Measurements from ENCODE around the gene S100A14.

The S100A14 gene

DNA sequence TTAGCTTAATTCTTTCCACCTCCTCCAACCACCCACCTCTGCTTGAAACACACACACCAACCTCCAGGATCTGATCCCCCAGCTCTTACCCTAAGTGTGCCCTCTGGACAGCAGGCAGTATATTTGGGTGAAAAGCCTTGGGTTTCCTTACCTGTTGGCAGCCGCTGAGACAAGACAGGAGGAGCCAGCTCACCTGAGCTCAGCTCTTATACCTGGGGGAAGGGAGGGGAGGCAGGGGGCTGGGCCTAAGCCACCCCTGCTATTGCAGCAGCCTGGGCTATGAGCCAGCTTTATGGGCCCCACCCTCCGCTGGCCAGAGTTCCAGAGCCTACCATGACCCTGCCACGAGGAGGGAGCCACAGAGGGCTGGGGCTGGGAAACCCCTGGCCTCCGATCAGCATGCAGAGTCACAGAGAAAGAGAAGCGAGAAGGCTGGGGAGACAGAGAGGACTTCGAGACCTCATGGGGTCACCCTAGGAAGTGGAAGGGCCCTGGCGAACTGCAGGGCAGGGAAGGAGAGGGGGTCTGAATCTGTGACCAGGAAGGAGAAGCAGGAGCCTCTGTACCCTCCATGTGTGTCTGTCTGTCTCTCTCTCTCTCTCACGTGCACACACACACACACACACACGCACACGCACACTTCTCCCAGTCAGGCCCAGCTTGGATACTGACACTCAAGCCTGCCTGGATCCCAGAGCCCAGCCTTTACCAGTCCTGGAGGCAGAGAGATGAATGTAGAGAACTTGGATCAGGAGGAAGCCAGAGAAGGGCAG lies at the start of gene S100A14:
Gene S100A14, minus strand, starts transcription at position 182 of the 773 bp plus-strand sequence. CDS start 467 bp downstream, outside the sequence.
- no peak within 1 kb of the TSS for H3K4me3 Mint-ChIP-seq
- DNase-seq (no peak), ATAC-seq (no peak)
- no peaks in the 10 kb centered on the region for H3K4me1 Mint-ChIP-seq
- H3K27me3 Mint-ChIP-seq, result no peaks in the 10 kb centered on the region
- H3K27ac Mint-ChIP-seq, result peak within 1 kb of the TSS; percentile 50 to 85
- no peaks in the 10 kb centered on the region for H3K9me3 Mint-ChIP-seq

DNA sequence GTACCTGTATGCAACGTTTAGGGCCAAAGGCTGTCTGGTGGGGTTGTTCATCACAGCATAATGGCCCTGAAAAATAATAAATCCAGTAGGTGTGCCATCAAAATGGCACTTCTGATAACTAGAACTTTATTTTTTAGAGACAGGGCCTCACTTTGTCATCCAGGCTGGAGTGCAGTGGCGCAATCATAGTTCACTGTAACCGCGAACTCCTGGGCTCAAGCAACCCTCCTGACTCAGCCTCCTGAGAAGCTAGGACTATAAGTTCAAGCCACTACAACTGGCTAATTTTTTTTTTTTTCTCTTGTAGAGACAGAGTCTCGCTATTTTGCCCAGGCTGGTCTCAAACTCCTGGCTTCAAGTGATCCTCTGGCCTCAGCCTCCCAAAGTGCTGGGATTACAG lies 47.1 kb upstream of the S100A14 start:
- no peaks in the 10 kb centered on the region for H3K27me3 Mint-ChIP-seq
- no peak overlapping the region for H3K27ac Mint-ChIP-seq
- peaks cover 33% of the 10 kb centered on the region for H3K4me1 Mint-ChIP-seq
- no peak for DNase-seq
- H3K9me3 Mint-ChIP-seq, result no peaks in the 10 kb centered on the region
- no peak overlapping the region for H3K4me3 Mint-ChIP-seq
- no peak for ATAC-seq

DNA sequence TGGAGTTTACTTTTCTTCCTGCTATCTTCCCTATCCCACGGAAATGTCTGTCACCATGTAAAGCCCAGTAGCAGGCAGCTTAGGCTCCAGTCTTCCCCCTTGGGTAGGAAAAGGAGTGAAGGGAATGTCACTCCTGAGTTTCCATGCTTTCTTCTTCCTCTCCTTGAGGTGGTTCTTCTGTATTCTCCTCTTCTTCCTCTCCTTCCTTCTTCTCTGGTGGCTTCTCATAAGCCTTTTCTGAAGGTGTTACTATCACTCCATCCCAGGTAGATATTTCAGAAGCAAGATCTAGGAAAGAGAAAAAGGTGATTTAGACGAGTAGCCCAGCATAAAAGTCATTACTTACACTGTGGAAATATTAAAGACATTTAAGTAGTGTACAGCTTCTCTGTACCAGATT lies 46.1 kb upstream of the S100A14 start:
- no peak for DNase-seq
- ATAC-seq, result no peak
- no peak overlapping the region for H3K27ac Mint-ChIP-seq
- no peaks in the 10 kb centered on the region for H3K27me3 Mint-ChIP-seq
- no peaks in the 10 kb centered on the region for H3K9me3 Mint-ChIP-seq
- no peak overlapping the region for H3K4me3 Mint-ChIP-seq
- peaks cover 39% of the 10 kb centered on the region for H3K4me1 Mint-ChIP-seq

DNA sequence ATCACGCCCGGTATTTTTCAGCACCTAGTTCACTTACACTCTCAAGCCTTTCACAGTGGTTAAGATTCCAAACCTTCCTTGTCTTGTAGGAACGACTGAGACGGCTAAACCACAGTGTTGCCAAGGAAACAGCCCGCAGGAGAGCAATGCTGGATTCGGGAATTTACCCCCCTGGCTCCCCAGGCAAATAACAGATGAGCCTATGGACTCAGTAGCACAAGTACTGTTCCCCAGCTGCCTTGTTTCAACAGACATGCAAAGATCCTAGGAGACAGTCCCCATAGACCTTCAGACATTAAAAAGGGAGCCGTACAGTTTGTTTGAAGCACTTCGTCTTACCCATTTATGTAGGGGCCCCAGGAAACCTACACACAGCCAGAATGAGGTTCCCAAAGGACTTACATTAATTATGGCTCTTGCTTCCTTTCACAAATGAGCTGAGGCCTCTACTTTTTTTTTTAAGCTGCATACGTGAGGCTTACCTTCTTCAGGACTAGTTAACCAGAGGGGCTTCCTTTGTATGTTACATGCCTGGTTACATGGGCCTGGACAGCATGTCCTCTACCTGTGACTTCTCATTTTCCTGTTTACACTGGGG lies 45.1 kb upstream of the S100A14 start:
- DNase-seq, result no peak
- H3K27ac Mint-ChIP-seq, result no peak overlapping the region
- no peaks in the 10 kb centered on the region for H3K27me3 Mint-ChIP-seq
- H3K4me3 Mint-ChIP-seq, result no peak overlapping the region
- peaks cover 37% of the 10 kb centered on the region for H3K4me1 Mint-ChIP-seq
- ATAC-seq, result no peak
- H3K9me3 Mint-ChIP-seq, result no peaks in the 10 kb centered on the region

DNA sequence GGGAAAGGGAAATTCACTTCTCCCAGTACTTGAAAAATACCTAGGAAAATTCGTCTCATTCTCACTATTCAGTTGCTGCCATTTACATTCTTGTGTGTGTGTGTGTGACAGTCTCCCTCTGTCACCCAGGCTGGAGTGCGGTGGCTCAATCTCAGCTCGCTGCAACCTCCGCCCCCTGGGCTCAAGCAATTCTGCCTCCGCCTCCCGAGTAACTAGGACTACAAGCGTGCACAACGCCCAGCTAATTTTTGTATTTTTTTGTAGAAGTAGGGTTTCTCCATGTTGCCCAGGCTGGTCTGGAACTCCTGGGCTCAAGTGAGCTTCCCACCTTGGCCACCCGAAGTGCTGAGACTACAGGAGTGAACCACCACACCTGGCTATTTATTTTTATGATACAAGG lies 43.5 kb upstream of the S100A14 start:
- DNase-seq, result no peak
- H3K27ac Mint-ChIP-seq, result peak overlapping the region; percentile 62 to 93

DNA sequence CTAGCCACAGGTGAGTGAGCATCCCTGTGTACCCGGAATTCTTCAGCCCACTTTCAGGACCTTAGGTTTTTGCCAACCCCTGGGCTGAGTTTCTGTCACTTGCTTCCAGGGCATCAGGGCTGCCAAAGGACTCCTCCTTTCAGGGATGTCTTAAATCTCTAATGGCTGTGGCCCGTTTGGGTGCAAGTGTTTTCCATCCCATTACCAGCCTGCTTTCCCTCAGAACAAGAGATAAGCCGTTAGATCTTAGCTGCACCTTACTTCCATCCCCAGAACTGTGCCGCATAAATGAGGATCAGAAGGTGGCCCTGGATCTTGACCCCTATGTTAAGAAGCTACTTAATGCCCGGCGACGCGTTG lies 43.0 kb upstream of the S100A14 start:
- ATAC-seq, result no peak
- H3K9me3 Mint-ChIP-seq, result no peaks in the 10 kb centered on the region

More for the DNA sequence above, 43.5 kb upstream of the S100A14 start:
- H3K27me3 Mint-ChIP-seq, result no peaks in the 10 kb centered on the region
- no peak for ATAC-seq
- H3K4me1 Mint-ChIP-seq, result peaks cover 34% of the 10 kb centered on the region
- H3K9me3 Mint-ChIP-seq, result no peaks in the 10 kb centered on the region
- peak overlapping the region; percentile 92 to 96 for H3K4me3 Mint-ChIP-seq

DNA sequence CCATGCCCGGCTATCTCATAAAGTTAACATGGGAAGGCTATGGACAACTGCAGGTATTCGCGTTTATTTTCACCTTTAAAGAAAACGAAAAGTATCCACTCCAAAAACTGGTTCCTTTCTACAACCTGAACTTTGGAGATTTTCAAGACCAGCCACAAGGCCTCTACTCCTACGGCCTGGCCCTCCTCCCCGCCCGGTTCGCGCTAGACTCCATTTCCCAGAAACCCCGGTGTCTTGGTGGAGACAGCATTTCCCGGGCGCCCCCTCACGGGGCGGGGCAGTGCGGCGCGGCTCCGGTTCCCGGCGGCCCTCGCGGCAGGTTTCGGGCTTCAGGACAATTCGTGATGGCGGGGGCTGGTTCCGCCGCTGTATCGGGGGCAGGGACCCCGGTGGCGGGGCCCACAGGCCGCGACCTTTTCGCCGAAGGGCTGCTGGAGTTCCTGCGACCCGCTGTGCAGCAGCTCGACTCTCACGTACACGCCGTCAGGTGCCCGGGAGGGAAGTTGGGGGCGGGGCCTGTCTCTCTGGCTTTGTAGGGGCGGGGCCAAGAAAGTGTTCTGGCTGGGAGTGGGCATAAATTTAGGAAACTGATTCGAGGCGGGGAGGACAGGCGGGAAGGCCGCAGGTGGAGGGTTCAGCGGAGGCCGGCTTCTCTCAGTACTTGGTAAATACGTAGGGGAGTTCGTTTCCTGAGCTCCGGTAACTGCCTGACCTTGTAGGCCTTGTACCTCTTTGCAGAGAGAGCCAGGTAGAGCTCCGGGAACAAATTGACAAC lies 42.5 kb upstream of the S100A14 start, which contains the start of gene SNAPIN:
Gene SNAPIN, plus strand, starts transcription at position 304 of the 775 bp plus-strand sequence. Its CDS starts 41 bp downstream, at position 345.
- H3K4me3 Mint-ChIP-seq, result peak within 1 kb of the TSS; percentile 92 to 96
- H3K9me3 Mint-ChIP-seq, result no peaks in the 10 kb centered on the region
- H3K4me1 Mint-ChIP-seq, result peaks cover 34% of the 10 kb centered on the region
- DNase-seq (peak; percentile 90 to 92), ATAC-seq (peak; percentile 97)
- H3K27me3 Mint-ChIP-seq, result no peaks in the 10 kb centered on the region
- peak within 1 kb of the TSS; percentile 94 to 96 for H3K27ac Mint-ChIP-seq

More for the DNA sequence above, 43.0 kb upstream of the S100A14 start:
- Mint-ChIP-seq H3K4me1 (peaks cover 34% of the 10 kb centered on the region), H3K27me3 (no peaks in the 10 kb centered on the region), H3K27ac (peak overlapping the region; percentile 62 to 93), H3K4me3 (peak overlapping the region; percentile 92 to 96)
- no peak for DNase-seq

DNA sequence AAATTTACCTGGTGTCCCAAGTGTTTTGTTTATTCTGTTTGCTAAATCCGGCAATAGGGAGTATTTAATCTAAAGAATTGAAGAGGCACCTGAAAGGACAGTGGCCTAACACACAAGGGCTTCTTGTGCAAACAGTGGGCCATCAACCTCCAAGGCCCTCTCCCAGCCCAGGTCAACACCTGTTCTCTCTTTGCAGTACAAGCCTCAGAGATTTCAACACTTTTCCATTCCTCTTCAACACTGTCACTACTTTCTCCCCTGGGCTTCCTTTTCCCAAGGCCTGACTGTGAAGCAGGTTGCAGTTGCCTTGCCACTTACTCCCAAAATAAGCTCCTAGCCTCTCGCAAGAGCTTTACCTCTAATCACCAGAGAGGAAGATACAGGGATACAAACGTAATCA lies 39.2 kb upstream of the S100A14 start:
- Mint-ChIP-seq H3K27ac (peak overlapping the region in 1 of 2 donors; percentile 36), H3K9me3 (no peaks in the 10 kb centered on the region), H3K4me3 (no peak overlapping the region), H3K4me1 (peaks cover 25% of the 10 kb centered on the region), H3K27me3 (no peaks in the 10 kb centered on the region)
- DNase-seq, result no peak
- ATAC-seq, result no peak

DNA sequence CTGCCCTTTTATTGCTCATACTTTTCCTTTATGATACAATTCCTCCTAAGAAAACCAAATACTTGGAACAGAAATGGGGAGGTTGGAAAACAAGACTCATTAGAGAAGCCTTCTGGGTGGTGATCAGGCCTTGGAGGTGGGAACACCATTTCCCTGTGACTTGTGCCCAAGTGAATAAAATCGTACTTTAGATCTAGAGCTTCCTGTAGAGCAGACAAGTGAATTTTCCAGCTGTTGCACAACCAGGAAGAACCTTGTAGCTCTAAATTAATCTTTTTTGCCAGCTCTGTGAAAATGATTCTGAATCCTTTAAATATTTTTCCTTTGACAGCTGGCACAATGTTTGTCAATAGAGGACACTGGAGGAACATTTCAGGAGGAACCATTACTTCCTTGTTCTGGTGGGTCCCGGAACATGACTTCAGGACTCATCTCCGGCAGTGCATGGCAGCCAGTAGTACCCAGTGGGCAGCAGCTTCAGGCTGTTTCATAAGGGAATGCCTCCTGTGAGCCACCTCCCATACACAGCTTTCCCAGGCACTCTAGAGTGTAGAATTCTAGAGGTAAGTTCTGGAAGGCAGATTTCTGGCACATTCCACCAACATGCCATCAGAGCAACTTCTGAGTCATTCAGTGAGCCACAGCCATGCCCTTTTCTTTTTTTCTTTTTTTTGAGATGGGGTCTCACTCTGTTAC lies 36.8 kb upstream of the S100A14 start:
- no peaks in the 10 kb centered on the region for H3K9me3 Mint-ChIP-seq
- peaks cover 31% of the 10 kb centered on the region for H3K4me1 Mint-ChIP-seq
- H3K27me3 Mint-ChIP-seq, result no peaks in the 10 kb centered on the region
- DNase-seq (no peak), ATAC-seq (no peak)
- peak overlapping the region in 1 of 2 donors; percentile 77 for H3K27ac Mint-ChIP-seq
- H3K4me3 Mint-ChIP-seq, result no peak overlapping the region

DNA sequence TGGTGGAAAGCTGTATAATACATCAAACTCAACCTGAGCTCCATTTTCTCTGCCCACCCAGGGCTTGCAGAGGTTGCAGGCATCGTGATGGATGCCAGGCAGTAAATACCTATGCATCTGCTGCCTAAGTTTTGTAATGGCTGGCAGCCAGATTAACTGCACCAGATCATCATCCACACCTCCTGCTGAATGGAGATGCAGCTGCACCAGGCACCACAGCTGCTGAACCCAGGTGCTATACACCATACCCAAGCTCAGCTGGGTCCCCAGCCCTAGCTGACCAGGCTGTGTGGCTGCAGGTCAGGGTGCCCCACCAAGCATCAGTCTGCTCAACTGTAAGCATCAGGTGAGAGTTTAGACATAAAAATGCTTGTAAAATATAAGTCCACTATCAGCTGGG lies 35.6 kb upstream of the S100A14 start:
- ATAC-seq (no peak), DNase-seq (no peak)
- no peaks in the 10 kb centered on the region for H3K27me3 Mint-ChIP-seq
- H3K4me3 Mint-ChIP-seq, result no peak overlapping the region
- H3K4me1 Mint-ChIP-seq, result peaks cover 36% of the 10 kb centered on the region
- no peaks in the 10 kb centered on the region for H3K9me3 Mint-ChIP-seq
- no peak overlapping the region for H3K27ac Mint-ChIP-seq

DNA sequence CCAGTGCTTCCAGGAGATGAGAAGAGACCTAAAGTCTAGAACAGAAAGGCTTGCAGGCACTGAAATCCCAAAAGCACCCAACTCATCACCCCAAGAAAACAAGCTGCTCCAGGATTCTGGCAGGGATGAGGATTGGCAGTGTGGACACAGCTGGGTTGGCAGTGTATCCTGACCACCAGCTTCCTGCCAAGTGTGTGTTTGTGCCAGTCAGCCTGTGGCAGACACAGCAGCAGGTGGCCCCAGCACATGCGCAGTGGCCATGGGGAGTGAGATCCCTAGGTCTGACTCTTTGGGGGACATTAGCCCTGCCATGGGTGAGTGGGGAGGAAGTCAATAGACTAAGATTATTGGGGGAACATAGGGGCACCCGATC lies 33.7 kb upstream of the S100A14 start:
- no peaks in the 10 kb centered on the region for H3K27me3 Mint-ChIP-seq
- peaks cover 53% of the 10 kb centered on the region for H3K4me1 Mint-ChIP-seq
- H3K4me3 Mint-ChIP-seq, result no peak overlapping the region
- ATAC-seq, result peak; percentile 48
- no peaks in the 10 kb centered on the region for H3K9me3 Mint-ChIP-seq
- DNase-seq, result no peak
- H3K27ac Mint-ChIP-seq, result peak overlapping the region; percentile 17 to 93

DNA sequence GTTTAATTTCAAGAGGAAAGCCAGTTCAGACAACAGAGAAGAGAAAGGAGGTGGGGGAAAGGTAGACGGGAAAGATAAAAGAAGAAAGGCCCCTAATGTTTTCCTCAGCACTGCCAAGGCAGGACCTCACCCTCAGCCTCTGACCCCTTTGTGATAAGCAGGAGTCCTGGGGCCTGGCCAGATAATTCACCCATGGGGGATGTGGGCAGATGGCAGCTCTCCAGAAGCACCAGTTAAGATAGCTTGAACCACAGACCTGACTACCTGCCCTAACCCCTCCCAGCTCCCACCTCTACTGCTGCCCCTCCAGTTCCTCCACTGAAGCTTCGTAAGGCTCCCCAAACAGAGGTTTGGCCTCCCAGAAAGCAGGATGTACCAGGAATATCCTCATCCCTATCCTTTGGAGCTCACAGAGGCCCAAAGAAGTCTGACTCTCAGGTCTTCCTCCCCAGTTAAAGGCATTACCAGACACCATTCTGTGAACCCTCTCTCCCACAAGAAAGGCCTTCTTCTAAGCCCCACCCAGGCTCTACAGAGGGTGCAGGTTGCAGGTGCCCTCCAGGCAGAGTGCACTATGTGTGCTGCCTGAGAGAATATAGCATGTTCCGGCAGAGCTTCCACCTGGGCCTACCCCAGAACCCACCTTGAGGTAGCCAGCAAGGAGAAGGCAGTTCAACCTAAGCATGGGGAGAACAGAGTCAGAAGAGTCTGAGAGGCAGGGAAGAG lies 33.2 kb upstream of the S100A14 start:
- Mint-ChIP-seq H3K4me1 (peaks cover 59% of the 10 kb centered on the region), H3K9me3 (no peaks in the 10 kb centered on the region), H3K4me3 (no peak overlapping the region), H3K27ac (peak overlapping the region; percentile 83 to 93), H3K27me3 (no peaks in the 10 kb centered on the region)
- DNase-seq (no peak), ATAC-seq (peak; percentile 63)

DNA sequence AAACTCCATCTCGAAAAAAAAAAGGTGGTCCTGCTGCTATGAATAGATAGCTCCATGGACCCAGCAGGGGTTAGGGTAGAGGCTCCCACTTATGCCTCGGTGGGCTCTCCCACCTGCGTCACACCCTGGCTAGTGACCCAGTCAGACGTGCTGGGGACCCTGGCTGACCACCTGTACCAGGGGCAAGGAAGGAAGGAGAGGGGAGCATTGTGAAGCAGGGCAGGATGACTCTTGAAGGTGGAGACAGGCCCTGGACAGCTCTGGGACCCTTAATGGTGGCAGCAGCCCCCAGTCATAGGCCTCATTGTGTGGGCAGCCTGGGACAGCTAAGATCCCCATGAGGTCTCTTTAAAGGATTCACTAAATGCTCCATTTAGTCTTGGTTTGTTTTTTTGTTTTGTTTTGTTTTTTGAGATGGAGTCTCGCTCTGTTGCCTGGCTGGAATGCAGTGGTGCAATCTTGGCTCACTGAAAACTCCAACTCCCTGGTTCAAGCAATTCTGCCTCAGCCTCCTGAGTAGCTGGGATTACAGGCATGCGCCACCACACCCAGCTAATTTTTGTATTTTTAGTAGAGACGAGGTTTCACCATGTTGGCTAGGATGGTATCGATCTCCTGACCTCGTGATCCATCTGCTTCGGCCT lies 32.0 kb upstream of the S100A14 start:
- H3K27me3 Mint-ChIP-seq, result no peaks in the 10 kb centered on the region
- ATAC-seq (peak; percentile 24), DNase-seq (no peak)
- H3K4me1 Mint-ChIP-seq, result peaks cover 71% of the 10 kb centered on the region
- peak overlapping the region in 1 of 2 donors; percentile 71 for H3K27ac Mint-ChIP-seq
- no peaks in the 10 kb centered on the region for H3K9me3 Mint-ChIP-seq
- H3K4me3 Mint-ChIP-seq, result no peak overlapping the region

DNA sequence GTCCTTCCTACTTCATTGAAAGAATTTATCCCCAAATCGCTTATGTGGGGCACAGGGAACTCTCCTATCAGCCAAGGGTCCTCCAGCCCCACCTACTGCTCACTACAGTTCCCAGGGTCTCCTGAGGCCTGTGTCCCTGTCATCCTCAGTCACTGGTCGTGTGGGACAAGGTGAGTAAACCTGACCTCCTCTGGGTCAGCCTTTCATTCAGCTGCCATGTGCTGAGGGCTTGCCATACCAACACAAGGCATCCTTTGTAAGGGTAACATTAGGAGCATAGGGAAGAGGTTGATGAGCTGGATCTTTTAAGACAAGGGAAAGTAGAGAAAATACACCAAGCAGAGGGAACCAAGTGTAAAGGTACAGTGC lies 31.2 kb upstream of the S100A14 start:
- DNase-seq, result no peak
- Mint-ChIP-seq H3K9me3 (no peaks in the 10 kb centered on the region), H3K27ac (peak overlapping the region in 1 of 2 donors; percentile 93), H3K27me3 (no peaks in the 10 kb centered on the region), H3K4me3 (no peak overlapping the region), H3K4me1 (peaks cover 70% of the 10 kb centered on the region)
- no peak for ATAC-seq
